Body of pancreas (tissue), 4 donors: ENCODE results near the gene OR5M10.

Experiments used
- CTCF ChIP-seq, 7 experiments: fragments of 450-650 bp in 4 of 7; fragments of 200-600 bp in 3 of 7; sonication (generic) in 3 of 7; IDR thresholded peaks; one replicate each; pipeline ENCODE4 v1.5.1; 2016 to 2019; ENCODE audit warnings: antibody characterized with exemption in 7 of 7
- POLR2A ChIP-seq, 3 donors: fragments of 450-650 bp; IDR thresholded peaks; one replicate each; pipeline ENCODE4 v1.6.1; 2016; ENCODE audit warnings: antibody characterized with exemption in 3 of 3, mild to moderate bottlenecking in 2 of 3

DNA sequence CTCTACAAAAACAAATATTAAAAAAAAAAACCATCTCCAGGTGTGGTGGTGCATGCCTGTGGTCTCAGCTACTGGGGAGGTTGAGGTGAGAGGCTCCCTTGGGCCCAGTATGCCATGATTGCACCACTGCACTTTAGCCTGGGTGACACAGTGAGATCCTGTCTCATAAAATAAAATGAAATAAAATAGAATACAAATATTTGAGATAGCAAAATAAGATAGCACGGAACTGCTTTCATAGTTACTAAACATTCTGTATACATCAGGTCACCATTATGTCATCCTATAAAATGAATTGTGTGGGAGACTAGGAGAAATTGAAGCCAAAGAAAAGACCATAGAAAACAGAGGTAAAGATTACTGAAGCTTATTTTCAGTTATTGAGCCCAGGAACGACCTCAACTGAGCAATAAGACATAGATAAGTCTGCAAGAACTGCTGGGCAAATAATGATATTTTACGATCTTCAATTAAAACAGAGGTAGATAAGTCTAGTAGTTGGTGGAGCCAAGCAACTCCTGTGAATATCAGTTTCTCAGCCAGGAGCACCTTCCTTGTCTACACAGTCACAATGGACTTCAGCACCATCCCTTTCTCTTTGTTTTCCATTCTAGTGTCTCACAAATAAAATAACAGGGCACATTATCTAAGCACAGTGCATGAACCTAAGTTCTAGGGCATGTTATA, 44.3 kb downstream of the OR5M10 start:
- no peak for TF ChIP-seq CTCF (IDR thresholded peaks at IDR 0.05)
- TF ChIP-seq POLR2A (IDR thresholded peaks at IDR 0.05) = no peak
